CD4-positive, alpha-beta T cell treated with Interferon gamma for 1 hour (primary cell): Measurements from ENCODE around the gene CRELD2.
A peak's percentile ranks its signal among the peaks of the same experiment; 100 is the strongest.

Source experiments
- DNase-seq: peaks from one replicate; pipeline ENCODE4 v3.0.0-alpha.2; 2020

Gene CRELD2

GRCh38 chr22:49913026-49913425, 5.4 kb upstream of the CRELD2 start:
- no peak for DNase-seq

- DNase-seq: no peak
Measured at GRCh38 chr22:49913446-49913845, 5.0 kb upstream of the CRELD2 start.

- no peak for DNase-seq
Measured at GRCh38 chr22:49914256-49914655, 4.2 kb upstream of the CRELD2 start.

GRCh38 chr22:49915610-49916009, 2.8 kb upstream of the CRELD2 start:
- DNase-seq: no peak

GRCh38 chr22:49916831-49917230, 1.6 kb upstream of the CRELD2 start:
- no peak for DNase-seq

- no peak for DNase-seq
Measured at GRCh38 chr22:49918911-49919881, 762 bp downstream of the CRELD2 start.

- DNase-seq: no peak
Measured at GRCh38 chr22:49920859-49921258, 2.4 kb downstream of the CRELD2 start.

GRCh38 chr22:49921508-49922278, 3.3 kb downstream of the CRELD2 start:
- no peak for DNase-seq

- DNase-seq: no peak
Measured at GRCh38 chr22:49922484-49922883, 4.0 kb downstream of the CRELD2 start.

- DNase-seq: no peak
Measured at GRCh38 chr22:49922926-49923325, 4.5 kb downstream of the CRELD2 start.

GRCh38 chr22:49923445-49923844, 5.0 kb downstream of the CRELD2 start:
- peak; percentile 45 for DNase-seq

- DNase-seq: no peak
Measured at GRCh38 chr22:49924113-49924833, 5.8 kb downstream of the CRELD2 start.

- DNase-seq: peak; percentile 89
Measured at GRCh38 chr22:49925525-49926128, 7.2 kb downstream of the CRELD2 start.

- no peak for DNase-seq
Measured at GRCh38 chr22:49926916-49927315, 8.5 kb downstream of the CRELD2 start.

- DNase-seq: no peak
Measured at GRCh38 chr22:49927483-49928184, 9.2 kb downstream of the CRELD2 start.

- DNase-seq: no peak
Measured at GRCh38 chr22:49928185-49928495, 9.7 kb downstream of the CRELD2 start.

- no peak for DNase-seq
Measured at GRCh38 chr22:49928555-49929210, 10.2 kb downstream of the CRELD2 start.

- peak; percentile 79 for DNase-seq
Measured at GRCh38 chr22:49929211-49929979, 11.0 kb downstream of the CRELD2 start.

GRCh38 chr22:49929994-49930575, 11.7 kb downstream of the CRELD2 start:
- no peak for DNase-seq

- peak; percentile 80 for DNase-seq
Measured at GRCh38 chr22:49930596-49931412, 12.4 kb downstream of the CRELD2 start.
